ENCODE results near the gene EYS.
"Not testable (repeated sequence)": the region's sequence is repeated elsewhere in the genome, so short reads cannot be mapped to it uniquely, and the experiment has no call there.

The EYS gene

DNA sequence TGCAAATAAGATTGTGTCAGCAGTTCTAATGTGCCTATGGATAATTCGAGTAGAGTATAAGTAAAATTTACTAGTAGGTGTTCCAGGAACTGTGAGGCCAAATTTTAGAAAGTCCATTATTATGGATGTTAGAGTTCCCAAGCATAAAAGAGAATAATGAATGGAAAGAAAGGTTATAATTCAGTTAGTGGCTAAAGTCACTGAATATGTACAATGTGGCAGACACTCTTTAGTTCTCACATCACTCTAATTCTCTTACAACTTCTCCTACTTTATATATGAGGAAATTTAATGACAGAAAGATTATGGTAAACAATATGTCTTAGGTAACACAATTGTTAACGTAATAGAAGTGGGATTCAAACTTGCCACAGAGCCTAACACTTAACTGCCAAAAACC, 75.3 kb downstream of the EYS start:
- TF ChIP-seq POLR2A (IDR thresholded peaks at IDR 0.05; ENCODE audit: extremely low read depth, insufficient read length): no peak
- TF ChIP-seq, protein P1, sequence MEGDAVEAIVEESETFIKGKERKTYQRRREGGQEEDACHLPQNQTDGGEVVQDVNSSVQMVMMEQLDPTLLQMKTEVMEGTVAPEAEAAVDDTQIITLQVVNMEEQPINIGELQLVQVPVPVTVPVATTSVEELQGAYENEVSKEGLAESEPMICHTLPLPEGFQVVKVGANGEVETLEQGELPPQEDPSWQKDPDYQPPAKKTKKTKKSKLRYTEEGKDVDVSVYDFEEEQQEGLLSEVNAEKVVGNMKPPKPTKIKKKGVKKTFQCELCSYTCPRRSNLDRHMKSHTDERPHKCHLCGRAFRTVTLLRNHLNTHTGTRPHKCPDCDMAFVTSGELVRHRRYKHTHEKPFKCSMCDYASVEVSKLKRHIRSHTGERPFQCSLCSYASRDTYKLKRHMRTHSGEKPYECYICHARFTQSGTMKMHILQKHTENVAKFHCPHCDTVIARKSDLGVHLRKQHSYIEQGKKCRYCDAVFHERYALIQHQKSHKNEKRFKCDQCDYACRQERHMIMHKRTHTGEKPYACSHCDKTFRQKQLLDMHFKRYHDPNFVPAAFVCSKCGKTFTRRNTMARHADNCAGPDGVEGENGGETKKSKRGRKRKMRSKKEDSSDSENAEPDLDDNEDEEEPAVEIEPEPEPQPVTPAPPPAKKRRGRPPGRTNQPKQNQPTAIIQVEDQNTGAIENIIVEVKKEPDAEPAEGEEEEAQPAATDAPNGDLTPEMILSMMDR (IDR thresholded peaks at IDR 0.05; ENCODE audit: low read depth, low read length): no peak
- TF ChIP-seq, protein P2, sequence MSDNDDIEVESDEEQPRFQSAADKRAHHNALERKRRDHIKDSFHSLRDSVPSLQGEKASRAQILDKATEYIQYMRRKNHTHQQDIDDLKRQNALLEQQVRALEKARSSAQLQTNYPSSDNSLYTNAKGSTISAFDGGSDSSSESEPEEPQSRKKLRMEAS (IDR thresholded peaks at IDR 0.05; ENCODE audit: low read depth, low read length): no peak
- TF ChIP-seq MYC (IDR thresholded peaks at IDR 0.05; ENCODE audit: low read depth, low read length): no peak
- no peak for DNase-seq (ENCODE audit: low read depth)
- no peak overlapping the region for H3K4me3 ChIP-seq (ENCODE audit: low read depth, low read length)

DNA sequence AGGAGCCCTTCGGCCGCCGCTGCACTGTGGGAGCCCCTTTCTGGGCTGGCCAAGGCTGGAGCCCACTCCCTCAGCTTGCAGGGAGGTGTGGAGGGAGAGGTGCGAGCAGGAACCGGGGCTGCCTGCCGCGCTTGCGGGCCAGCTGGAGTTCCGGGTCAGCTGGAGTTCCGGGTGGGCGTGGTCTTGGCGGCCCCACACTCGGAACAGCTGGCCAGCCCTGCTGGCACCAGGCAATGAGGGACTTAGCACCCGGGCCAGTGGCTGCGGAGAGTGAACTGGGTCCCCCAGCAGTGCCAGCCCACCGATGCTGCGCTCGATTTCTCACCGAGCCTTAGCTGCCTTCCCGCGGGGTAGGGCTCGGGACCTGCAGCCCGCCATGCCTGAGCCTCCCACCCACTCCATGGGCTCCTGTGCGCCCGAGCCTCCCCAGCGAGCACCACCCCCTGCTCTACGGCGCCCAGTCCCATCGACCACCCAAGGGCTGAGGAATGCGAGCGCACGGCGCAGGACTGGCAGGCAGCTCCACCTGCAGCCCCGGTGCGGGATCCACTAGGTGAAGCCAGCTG, 79.5 kb downstream of the EYS start:
- H3K4me3 ChIP-seq (ENCODE audit: low read depth, low read length); DNase-seq (ENCODE audit: low read depth): not testable (repeated sequence)

DNA sequence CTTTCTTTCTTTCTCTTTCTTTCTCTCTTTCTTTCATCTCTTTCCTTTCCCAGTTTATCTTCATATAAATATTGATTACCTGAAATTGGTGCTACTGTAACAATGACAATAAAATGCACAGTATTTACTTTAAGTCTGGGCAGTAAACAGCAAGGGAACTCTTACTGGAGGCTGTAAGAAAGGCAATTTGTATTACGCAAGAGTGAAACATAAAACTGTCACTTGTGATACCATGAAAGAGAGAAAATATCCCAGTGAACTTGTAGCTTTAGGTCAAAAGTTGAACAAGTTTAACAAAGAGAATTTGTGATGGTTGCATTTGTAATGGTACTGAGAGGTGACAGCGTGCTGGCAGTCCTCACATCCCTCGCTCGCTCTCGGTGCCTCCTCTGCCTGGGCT, 80.0 kb downstream of the EYS start:
- no peak for DNase-seq (ENCODE audit: low read depth)
- TF ChIP-seq POLR2A (IDR thresholded peaks at IDR 0.05; ENCODE audit: extremely low read depth, insufficient read length) (no peak), MYC (IDR thresholded peaks at IDR 0.05; ENCODE audit: low read depth, low read length) (no peak)
- TF ChIP-seq, protein P1 (IDR thresholded peaks at IDR 0.05; ENCODE audit: low read depth, low read length): no peak
- TF ChIP-seq, protein P2 (IDR thresholded peaks at IDR 0.05; ENCODE audit: low read depth, low read length): no peak
- no peak overlapping the region for H3K4me3 ChIP-seq (ENCODE audit: low read depth, low read length)

DNA sequence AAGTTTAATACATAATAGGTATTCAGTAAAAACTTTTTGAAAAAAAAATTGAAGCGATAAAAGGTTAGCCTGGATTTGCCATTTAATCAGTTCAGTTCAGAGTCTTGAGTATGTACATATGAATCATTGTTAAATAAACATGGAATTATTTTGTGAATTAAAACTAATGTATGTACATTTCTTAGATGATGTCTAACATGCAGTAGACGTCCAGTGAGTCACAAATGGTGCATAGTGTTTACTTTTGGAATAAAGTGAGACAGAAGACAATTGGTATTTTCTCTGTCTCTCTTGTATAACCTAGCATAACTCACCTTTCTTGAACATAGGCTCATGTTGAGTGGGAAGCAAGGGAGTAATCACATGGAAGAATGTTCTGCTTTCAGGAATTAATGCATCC, 83.5 kb downstream of the EYS start:
- TF ChIP-seq, protein P1 (IDR thresholded peaks at IDR 0.05; ENCODE audit: low read depth, low read length): no peak
- TF ChIP-seq, protein P2 (IDR thresholded peaks at IDR 0.05; ENCODE audit: low read depth, low read length): no peak
- TF ChIP-seq POLR2A (IDR thresholded peaks at IDR 0.05; ENCODE audit: extremely low read depth, insufficient read length) (no peak), MYC (IDR thresholded peaks at IDR 0.05; ENCODE audit: low read depth, low read length) (no peak)
- no peak overlapping the region for H3K4me3 ChIP-seq (ENCODE audit: low read depth, low read length)
- DNase-seq (ENCODE audit: low read depth): no peak

DNA sequence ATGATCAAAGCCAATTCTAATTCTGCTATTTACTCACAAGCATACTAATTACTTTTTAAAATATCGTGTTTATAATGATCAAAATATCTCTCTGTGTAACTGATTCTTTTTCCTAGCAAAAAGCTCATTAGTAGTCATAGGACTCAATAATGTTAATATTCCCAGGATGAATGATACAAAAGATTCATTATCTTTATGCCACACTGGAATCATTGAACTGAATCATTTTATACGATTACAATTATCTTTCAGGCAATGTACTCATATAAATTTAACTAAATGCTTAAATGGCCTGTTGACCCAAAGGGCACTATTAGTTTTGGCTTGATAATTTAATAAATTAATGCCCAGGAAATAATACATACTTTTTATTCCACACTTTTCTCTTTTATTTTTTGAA, 96.3 kb downstream of the EYS start:
- no peak overlapping the region for H3K4me3 ChIP-seq (ENCODE audit: low read depth, low read length)
- DNase-seq (ENCODE audit: low read depth): no peak
- TF ChIP-seq, protein P2 (IDR thresholded peaks at IDR 0.05; ENCODE audit: low read depth, low read length): no peak
- no peak for TF ChIP-seq POLR2A (IDR thresholded peaks at IDR 0.05; ENCODE audit: extremely low read depth, insufficient read length)
- TF ChIP-seq MYC (IDR thresholded peaks at IDR 0.05; ENCODE audit: low read depth, low read length): no peak
- TF ChIP-seq, protein P1 (IDR thresholded peaks at IDR 0.05; ENCODE audit: low read depth, low read length): no peak

DNA sequence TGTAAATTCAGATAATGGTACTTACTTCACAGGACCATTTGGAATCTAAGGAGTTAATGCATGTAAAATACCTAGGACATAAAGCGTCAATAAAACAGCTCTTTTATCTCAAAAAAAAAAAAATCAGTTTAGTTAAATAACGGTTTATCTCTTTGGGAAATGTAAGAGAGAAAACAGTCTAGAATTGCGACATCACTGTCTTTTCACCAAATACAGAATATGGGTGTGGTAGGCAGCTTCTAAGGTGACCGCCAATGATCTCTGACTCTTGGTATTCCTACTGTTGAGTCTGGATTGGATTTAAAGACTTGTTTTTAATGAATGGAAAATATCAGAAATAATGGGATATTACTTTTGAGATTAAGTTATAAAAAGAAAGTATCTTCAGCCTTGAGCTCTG, 111.5 kb downstream of the EYS start:
- DNase-seq (ENCODE audit: low read depth): no peak
- TF ChIP-seq POLR2A (IDR thresholded peaks at IDR 0.05; ENCODE audit: extremely low read depth, insufficient read length) (no peak), MYC (IDR thresholded peaks at IDR 0.05; ENCODE audit: low read depth, low read length) (no peak)
- TF ChIP-seq, protein P2 (IDR thresholded peaks at IDR 0.05; ENCODE audit: low read depth, low read length): no peak
- TF ChIP-seq, protein P1 (IDR thresholded peaks at IDR 0.05; ENCODE audit: low read depth, low read length): no peak

More for the DNA sequence above, 111.5 kb downstream of the EYS start:
- no peak overlapping the region for H3K4me3 ChIP-seq (ENCODE audit: low read depth, low read length)
